Natural killer cell (primary cell): Measurements from ENCODE around the gene HEATR9. TPM values are rescaled to one million over a fixed set of nuclear protein-coding genes. Genes with fewer than 3 reads are reported as not detected.

Experiments used
- ATAC-seq, 3 donors: fragments of 150-1000 bp in 2 of 3; fragments of 200-7000 bp in 1 of 3; cut with Tn5 transposase; 1 replicate in 1 of 3; 2 replicates in 2 of 3; pipeline ENCODE4 v1.10.0; 2021; ENCODE audit warnings: mild to moderate bottlenecking in 2 of 3, moderate library complexity in 2 of 3
- DNase-seq, 2 donors: peaks; one replicate each; pipeline versions ENCODE4 v3.0.0 to v3.0.0-alpha.2; 2013 to 2021; ENCODE audit warnings: mixed read lengths in 1 of 2
- H3K27ac ChIP-seq: one replicate; pipeline ENCODE4 v1.5.1; 2013; ENCODE audit warnings: mild to moderate bottlenecking, low read length
- H3K27me3 ChIP-seq: one replicate; pipeline ENCODE4 v1.6.1; 2013; ENCODE audit warnings: low read length; ENCODE audit not compliant: control insufficient read depth, insufficient read depth
- H3K36me3 ChIP-seq: one replicate; pipeline ENCODE4 v1.6.1; 2013; ENCODE audit warnings: low read length; ENCODE audit not compliant: control insufficient read depth, insufficient read depth
- H3K4me1 ChIP-seq: one replicate; pipeline ENCODE4 v1.6.1; 2013; ENCODE audit warnings: low read length; ENCODE audit not compliant: control insufficient read depth, insufficient read depth
- H3K4me3 ChIP-seq: one replicate; pipeline ENCODE4 v1.5.1; 2013; ENCODE audit warnings: low read length
- H3K9me3 ChIP-seq: one replicate; pipeline ENCODE4 v1.6.1; 2013; ENCODE audit warnings: low read length; ENCODE audit not compliant: control insufficient read depth, insufficient read depth
- H3K27ac Mint-ChIP-seq, 2 donors: one replicate each; pipeline ENCODE4 v1.8.0; 2022; ENCODE audit warnings: mild to moderate bottlenecking in 2 of 2, mixed read lengths in 2 of 2, moderate library complexity in 1 of 2
- H3K27me3 Mint-ChIP-seq, 2 donors: one replicate each; pipeline ENCODE4 v1.8.0; 2022; ENCODE audit warnings: low read depth in 2 of 2, mixed read lengths in 2 of 2
- H3K36me3 Mint-ChIP-seq: one replicate; pipeline ENCODE4 v1.8.0; 2022; ENCODE audit warnings: mixed read lengths
- H3K4me1 Mint-ChIP-seq, 2 donors: one replicate each; pipeline ENCODE4 v1.8.0; 2022; ENCODE audit warnings: mixed read lengths in 2 of 2
- H3K4me3 Mint-ChIP-seq: one replicate; pipeline ENCODE4 v1.8.0; 2022; ENCODE audit warnings: mild to moderate bottlenecking, moderate library complexity, mixed read lengths
- H3K9me3 Mint-ChIP-seq, 2 donors: one replicate each; pipeline ENCODE4 v1.8.0; 2022; ENCODE audit warnings: mixed read lengths in 2 of 2
- WGBS: methylation state at CpG from one replicate; pipeline ENCODE4 v1.1.7; 2013; ENCODE audit warnings: missing lambda C conversion rate; ENCODE audit not compliant: insufficient coverage; 5-methylcytosine and 5-hydroxymethylcytosine counted together
- intact Hi-C: fragments of 100-400 bp; cut with micrococcal nuclease; formaldehyde crosslinking; loops from one replicate; pipeline ENCODE4 v1.14.2; 2022
- total RNA-seq, 4 donors: library from RNA; stranded (reverse); fragments of 120-200 nt in 1 of 4; gene quantifications; one replicate each; pipeline versions ENCODE4 v1.2.3 to v1.2.4, GENCODE V29; 2013 to 2022
- TF ChIP-seq, protein P1 (sequence below): fragments of 200-600 bp; IDR thresholded peaks from one replicate; pipeline ENCODE4 v1.8.0; 2022; ENCODE audit warnings: antibody characterized with exemption

HEATR9 gene
- total RNA-seq, 3 donors from 2014 or later (not counting 1 experiment from before 2014, with no cell fraction given) = 10.0 to 24.1 (median 15.1) TPM

DNA sequence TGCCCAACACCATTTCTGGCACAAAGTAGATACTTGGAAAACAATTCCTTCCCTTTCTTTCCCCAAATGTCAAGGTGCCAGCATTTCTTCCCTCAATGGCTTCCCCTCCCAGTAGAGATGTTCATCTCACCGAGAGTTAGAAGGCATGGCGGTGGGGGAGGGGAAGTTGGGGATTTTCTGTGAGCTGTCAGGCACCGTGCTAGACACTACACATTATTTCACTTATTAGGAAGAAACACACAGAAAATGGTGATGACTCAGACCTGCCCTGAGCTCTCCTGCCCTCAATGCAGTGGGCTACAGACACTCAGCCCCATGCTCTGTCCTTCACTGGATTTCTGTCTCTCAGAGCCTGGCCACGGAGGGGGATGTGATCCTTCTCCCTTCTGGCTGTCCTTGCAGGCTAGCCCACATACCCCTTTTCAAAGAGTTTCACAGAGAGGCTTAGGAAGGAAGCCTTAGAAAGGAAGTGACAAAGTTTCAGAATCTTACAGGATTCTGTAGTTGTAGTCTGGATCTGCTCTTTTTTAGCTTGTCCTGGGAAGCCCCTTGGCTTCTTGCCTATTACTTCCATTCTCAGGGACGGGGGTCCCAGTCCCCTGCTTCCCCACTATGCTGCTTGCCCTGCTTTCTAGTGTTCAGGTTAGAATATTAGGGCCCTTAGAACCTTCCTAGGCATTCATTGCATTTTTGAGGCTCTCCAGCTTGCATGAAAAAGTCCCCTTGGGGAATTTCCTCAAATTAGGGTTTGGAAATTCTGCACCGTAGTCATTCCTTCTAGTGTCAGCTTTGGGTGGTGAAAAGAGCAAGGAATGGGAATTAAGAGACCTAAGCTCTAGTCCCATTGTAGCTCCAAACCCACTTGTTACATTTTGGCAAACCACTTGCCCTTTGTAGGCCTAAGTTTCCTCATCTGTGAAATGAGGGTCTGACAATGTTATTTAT, 23.7 kb upstream of the HEATR9 start:
- H3K9me3 Mint-ChIP-seq = no peaks in the 10 kb centered on the region
- 35% methylated on average over 4 of the region's 6 CpGs for WGBS
- ATAC-seq = peak; percentile 25 to 51 (median 36)

DNA sequence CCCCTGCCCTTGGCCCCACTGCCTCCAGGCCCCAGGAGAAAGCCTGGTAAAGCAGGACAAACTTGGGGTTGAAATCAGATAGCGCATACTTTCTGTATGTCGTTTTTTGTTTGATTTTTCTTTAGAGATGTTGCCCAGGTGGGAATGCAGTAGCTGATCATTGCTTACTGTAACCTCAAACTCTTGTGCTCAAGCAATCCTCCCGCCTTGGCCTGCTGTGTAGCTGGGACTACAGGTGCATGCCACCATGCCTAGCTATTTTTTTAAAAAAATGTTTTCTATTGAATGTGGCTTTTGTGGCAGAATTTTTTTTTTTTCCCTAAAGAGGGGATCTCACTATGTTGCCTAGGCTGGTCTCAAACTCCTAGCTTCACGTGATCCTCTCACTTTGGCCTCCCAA, 22.6 kb upstream of the HEATR9 start:
- intact Hi-C loops = loop anchor here (2.0 to 5.0 kb wide), 4 partner anchors 176 to 649 kb away; partner anchors contain the start of genes CCL4L2 and SLFN5
- Histone ChIP-seq H3K9me3 (no peaks in the 10 kb centered on the region), H3K4me3 (no peak overlapping the region), H3K36me3 (no peaks in the 10 kb centered on the region), H3K27ac (peak overlapping the region; percentile 75), H3K4me1 (peaks cover 91% of the 10 kb centered on the region), H3K27me3 (no peaks in the 10 kb centered on the region)
- no peaks in the 10 kb centered on the region for H3K27me3 Mint-ChIP-seq
- H3K4me3 Mint-ChIP-seq = peak overlapping the region; percentile 63
- no peak for ATAC-seq
- DNase-seq = peak in 1 of 2 donors; percentile 51
- WGBS = 47% methylated on average over 4 of the region's 4 CpGs
- H3K27ac Mint-ChIP-seq = peak overlapping the region; percentile 97 to 98
- no peaks in the 10 kb centered on the region for H3K36me3 Mint-ChIP-seq
- H3K4me1 Mint-ChIP-seq = peaks cover 79 to 88% of the 10 kb centered on the region in 2 donors
- H3K9me3 Mint-ChIP-seq = no peaks in the 10 kb centered on the region
- TF ChIP-seq, protein P1, sequence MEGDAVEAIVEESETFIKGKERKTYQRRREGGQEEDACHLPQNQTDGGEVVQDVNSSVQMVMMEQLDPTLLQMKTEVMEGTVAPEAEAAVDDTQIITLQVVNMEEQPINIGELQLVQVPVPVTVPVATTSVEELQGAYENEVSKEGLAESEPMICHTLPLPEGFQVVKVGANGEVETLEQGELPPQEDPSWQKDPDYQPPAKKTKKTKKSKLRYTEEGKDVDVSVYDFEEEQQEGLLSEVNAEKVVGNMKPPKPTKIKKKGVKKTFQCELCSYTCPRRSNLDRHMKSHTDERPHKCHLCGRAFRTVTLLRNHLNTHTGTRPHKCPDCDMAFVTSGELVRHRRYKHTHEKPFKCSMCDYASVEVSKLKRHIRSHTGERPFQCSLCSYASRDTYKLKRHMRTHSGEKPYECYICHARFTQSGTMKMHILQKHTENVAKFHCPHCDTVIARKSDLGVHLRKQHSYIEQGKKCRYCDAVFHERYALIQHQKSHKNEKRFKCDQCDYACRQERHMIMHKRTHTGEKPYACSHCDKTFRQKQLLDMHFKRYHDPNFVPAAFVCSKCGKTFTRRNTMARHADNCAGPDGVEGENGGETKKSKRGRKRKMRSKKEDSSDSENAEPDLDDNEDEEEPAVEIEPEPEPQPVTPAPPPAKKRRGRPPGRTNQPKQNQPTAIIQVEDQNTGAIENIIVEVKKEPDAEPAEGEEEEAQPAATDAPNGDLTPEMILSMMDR = no peak

More for the DNA sequence above, 23.7 kb upstream of the HEATR9 start:
- Histone ChIP-seq H3K4me1 (peaks cover 98% of the 10 kb centered on the region), H3K36me3 (no peaks in the 10 kb centered on the region), H3K27me3 (no peaks in the 10 kb centered on the region), H3K27ac (peak overlapping the region; percentile 75), H3K4me3 (no peak overlapping the region), H3K9me3 (no peaks in the 10 kb centered on the region)
- intact Hi-C loops = loop anchor here (5.0 kb wide), 3 partner anchors 195 to 650 kb away; partner anchors contain the start of genes CCL4L2 and SLFN5
- peaks cover 82 to 88% of the 10 kb centered on the region in 2 donors for H3K4me1 Mint-ChIP-seq
- H3K4me3 Mint-ChIP-seq = peak overlapping the region; percentile 80
- H3K27ac Mint-ChIP-seq = peak overlapping the region; percentile 97 to 98
- H3K27me3 Mint-ChIP-seq = no peaks in the 10 kb centered on the region
- TF ChIP-seq, protein P1 = no peak
- H3K36me3 Mint-ChIP-seq = no peaks in the 10 kb centered on the region
- peak; percentile 68 to 74 for DNase-seq

DNA sequence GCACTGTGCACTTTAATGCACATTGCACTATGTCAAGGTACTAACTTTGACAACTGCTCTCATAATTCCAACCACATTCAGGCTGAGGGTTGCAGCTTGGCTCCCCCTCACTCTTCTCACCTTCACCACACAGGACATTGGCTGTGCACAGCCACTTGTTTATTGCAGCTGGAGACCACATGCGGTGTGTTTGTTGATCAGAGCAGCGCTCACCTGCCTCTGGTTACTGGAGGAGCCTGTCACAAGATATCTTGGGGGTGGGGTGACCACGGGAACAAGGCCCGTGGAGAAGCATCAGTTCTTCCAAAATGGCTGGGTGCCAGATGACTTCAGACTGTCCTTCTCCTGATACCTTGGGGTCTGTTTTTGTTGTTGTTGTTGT, 22.1 kb upstream of the HEATR9 start:
- Mint-ChIP-seq H3K27ac (peak overlapping the region; percentile 97 to 98), H3K9me3 (no peaks in the 10 kb centered on the region), H3K36me3 (no peaks in the 10 kb centered on the region), H3K4me3 (peak overlapping the region; percentile 63), H3K27me3 (no peaks in the 10 kb centered on the region), H3K4me1 (peaks cover 74 to 83% of the 10 kb centered on the region in 2 donors)
- Histone ChIP-seq H3K27ac (peak overlapping the region; percentile 75), H3K9me3 (no peaks in the 10 kb centered on the region), H3K4me3 (no peak overlapping the region), H3K36me3 (no peaks in the 10 kb centered on the region), H3K27me3 (no peaks in the 10 kb centered on the region), H3K4me1 (peaks cover 86% of the 10 kb centered on the region)
- TF ChIP-seq, protein P1 = no peak
- whole genome bisulfite sequencing = 35% methylated on average over 4 of the region's 4 CpGs
- intact Hi-C loops = loop anchor here (2.0 to 5.0 kb wide), 4 partner anchors 176 to 648 kb away; partner anchors contain the start of genes CCL4L2 and SLFN5
- DNase-seq (peak; percentile 76 to 81), ATAC-seq (peak; percentile 40 to 76 (median 67))
